ENCODE results near the gene COPG1.

COPG1 gene

DNA sequence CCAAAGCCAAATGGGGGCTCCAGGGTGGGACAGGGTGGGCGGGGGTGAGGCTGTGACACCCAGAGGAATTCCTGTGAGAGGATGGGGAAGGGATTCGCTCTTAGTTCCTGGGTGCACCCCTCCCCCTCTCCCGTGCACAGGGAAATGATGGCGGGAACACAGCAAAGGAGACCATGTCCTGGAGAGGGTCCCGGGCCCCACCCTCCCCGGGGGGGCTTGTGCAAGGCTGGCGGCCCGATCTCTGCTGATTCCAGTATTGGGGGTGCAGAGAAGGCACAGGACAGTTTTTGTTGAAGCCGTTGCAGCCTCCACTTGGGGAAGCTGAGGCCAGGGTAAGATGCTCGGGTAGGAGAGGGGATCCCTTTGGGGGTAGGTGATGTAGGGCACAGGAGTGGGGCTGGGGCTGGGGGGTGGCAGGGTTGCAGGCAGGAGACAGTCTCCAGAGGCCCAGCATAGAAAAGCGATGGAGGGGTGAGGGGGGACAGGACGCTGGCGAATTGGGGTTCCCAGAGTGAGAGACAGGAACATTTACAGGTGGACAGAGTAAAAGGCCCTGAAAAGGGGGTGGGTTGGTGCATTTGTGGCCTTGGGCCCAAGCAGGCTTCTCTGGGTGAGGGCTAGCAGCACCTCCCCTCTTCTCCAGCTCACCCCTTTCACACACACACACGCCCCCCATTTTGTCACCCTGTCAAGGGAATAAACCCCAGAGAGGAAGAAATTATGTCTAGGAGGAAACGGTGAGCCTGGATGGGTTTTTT lies 67.8 kb downstream of the COPG1 start:
- H2AFZ ChIP-seq (ENCODE audit: low read length): no peak overlapping the region
- no peak for TF ChIP-seq EZH2 (IDR thresholded peaks at IDR 0.05; ENCODE audit: borderline replicate concordance, low read length)
- TF ChIP-seq, protein P1, sequence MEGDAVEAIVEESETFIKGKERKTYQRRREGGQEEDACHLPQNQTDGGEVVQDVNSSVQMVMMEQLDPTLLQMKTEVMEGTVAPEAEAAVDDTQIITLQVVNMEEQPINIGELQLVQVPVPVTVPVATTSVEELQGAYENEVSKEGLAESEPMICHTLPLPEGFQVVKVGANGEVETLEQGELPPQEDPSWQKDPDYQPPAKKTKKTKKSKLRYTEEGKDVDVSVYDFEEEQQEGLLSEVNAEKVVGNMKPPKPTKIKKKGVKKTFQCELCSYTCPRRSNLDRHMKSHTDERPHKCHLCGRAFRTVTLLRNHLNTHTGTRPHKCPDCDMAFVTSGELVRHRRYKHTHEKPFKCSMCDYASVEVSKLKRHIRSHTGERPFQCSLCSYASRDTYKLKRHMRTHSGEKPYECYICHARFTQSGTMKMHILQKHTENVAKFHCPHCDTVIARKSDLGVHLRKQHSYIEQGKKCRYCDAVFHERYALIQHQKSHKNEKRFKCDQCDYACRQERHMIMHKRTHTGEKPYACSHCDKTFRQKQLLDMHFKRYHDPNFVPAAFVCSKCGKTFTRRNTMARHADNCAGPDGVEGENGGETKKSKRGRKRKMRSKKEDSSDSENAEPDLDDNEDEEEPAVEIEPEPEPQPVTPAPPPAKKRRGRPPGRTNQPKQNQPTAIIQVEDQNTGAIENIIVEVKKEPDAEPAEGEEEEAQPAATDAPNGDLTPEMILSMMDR (IDR thresholded peaks at IDR 0.05; ENCODE audit: low read length): no peak
- H3K79me2 ChIP-seq (ENCODE audit: insufficient read depth, low read length): no peaks in the 10 kb centered on the region
- H3K9ac ChIP-seq (ENCODE audit: low read length): peak overlapping the region; percentile 95
- no peaks in the 10 kb centered on the region for H3F3A ChIP-seq (ENCODE audit: insufficient read depth, low read length)
- no peaks in the 10 kb centered on the region for H3K27me3 ChIP-seq (ENCODE audit: insufficient read depth, low read length)
- peak overlapping the region; percentile 91 for H3K4me3 ChIP-seq (ENCODE audit: low read depth, low read length, poor library complexity, severe bottlenecking)
- H3K4me1 ChIP-seq (ENCODE audit: insufficient read depth, low read length, severe bottlenecking): peaks cover 26% of the 10 kb centered on the region
- peak overlapping the region; percentile 64 for H3K4me2 ChIP-seq (ENCODE audit: low read length)
- peaks cover 15% of the 10 kb centered on the region; the same call in 1 of the 2 replicates for H3K36me3 ChIP-seq (ENCODE audit: insufficient read depth, low read length)
- peak overlapping the region; percentile 89 for H3K27ac ChIP-seq (ENCODE audit: low read depth, low read length, poor library complexity, severe bottlenecking)
- H3K9me3 ChIP-seq (ENCODE audit: low read length): no peaks in the 10 kb centered on the region
- no peaks in the 10 kb centered on the region for H3K9me2 ChIP-seq (ENCODE audit: low read depth, low read length)
- H4K20me1 ChIP-seq (ENCODE audit: insufficient read depth, low read length): no peaks in the 10 kb centered on the region

DNA sequence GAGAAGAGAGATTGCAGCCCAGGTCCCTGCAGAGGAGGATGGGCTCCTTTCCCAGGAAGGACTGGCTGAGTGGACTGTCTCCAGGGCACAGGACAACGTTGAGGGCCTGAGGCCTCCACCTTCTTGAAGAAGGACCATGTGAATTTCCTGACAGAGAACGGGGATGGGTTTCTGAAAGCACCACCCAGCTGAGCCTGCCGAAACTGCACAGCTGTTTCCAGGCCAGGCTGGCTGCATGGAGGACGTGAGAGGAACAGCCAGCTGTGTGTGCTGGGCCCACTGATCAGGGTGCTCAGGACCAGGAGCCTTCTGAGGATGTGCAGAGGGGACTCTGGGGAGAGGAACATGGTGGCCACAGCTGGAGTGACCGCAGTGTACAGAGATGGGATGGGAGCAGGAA lies 68.4 kb downstream of the COPG1 start:
- Histone ChIP-seq H3K9me2 (ENCODE audit: low read depth, low read length) (no peaks in the 10 kb centered on the region), H4K20me1 (ENCODE audit: insufficient read depth, low read length) (no peaks in the 10 kb centered on the region), H3K27ac (ENCODE audit: low read depth, low read length, poor library complexity, severe bottlenecking) (peak overlapping the region; percentile 8), H3K27me3 (ENCODE audit: insufficient read depth, low read length) (no peaks in the 10 kb centered on the region), H3K4me2 (ENCODE audit: low read length) (peak overlapping the region; percentile 64; the same call in 1 of the 2 replicates), H3K9ac (ENCODE audit: low read length) (peak overlapping the region; percentile 95; the same call in 1 of the 2 replicates), H3K4me1 (ENCODE audit: insufficient read depth, low read length, severe bottlenecking) (peaks cover 26% of the 10 kb centered on the region), H3K4me3 (ENCODE audit: low read depth, low read length, poor library complexity, severe bottlenecking) (no peak overlapping the region), H3K79me2 (ENCODE audit: insufficient read depth, low read length) (no peaks in the 10 kb centered on the region), H3K36me3 (ENCODE audit: insufficient read depth, low read length) (peaks cover 15% of the 10 kb centered on the region; the same call in 1 of the 2 replicates), H2AFZ (ENCODE audit: low read length) (no peak overlapping the region), H3F3A (ENCODE audit: insufficient read depth, low read length) (no peaks in the 10 kb centered on the region), H3K9me3 (ENCODE audit: low read length) (no peaks in the 10 kb centered on the region)
- no peak for TF ChIP-seq EZH2 (IDR thresholded peaks at IDR 0.05; ENCODE audit: borderline replicate concordance, low read length)
- TF ChIP-seq, protein P1 (IDR thresholded peaks at IDR 0.05; ENCODE audit: low read length): no peak

- Histone ChIP-seq H3K9ac (ENCODE audit: low read length) (no peak overlapping the region), H3K4me2 (ENCODE audit: low read length) (no peak overlapping the region), H3K9me3 (ENCODE audit: low read length) (no peaks in the 10 kb centered on the region), H3K4me3 (ENCODE audit: low read depth, low read length, poor library complexity, severe bottlenecking) (no peak overlapping the region), H3K79me2 (ENCODE audit: insufficient read depth, low read length) (no peaks in the 10 kb centered on the region), H3K9me2 (ENCODE audit: low read depth, low read length) (no peaks in the 10 kb centered on the region), H3K27ac (ENCODE audit: low read depth, low read length, poor library complexity, severe bottlenecking) (no peak overlapping the region), H4K20me1 (ENCODE audit: insufficient read depth, low read length) (no peaks in the 10 kb centered on the region), H3K36me3 (ENCODE audit: insufficient read depth, low read length) (peaks cover 15% of the 10 kb centered on the region; the same call in 1 of the 2 replicates), H3K27me3 (ENCODE audit: insufficient read depth, low read length) (no peaks in the 10 kb centered on the region), H3K4me1 (ENCODE audit: insufficient read depth, low read length, severe bottlenecking) (peaks cover 23% of the 10 kb centered on the region), H3F3A (ENCODE audit: insufficient read depth, low read length) (no peaks in the 10 kb centered on the region), H2AFZ (ENCODE audit: low read length) (no peak overlapping the region)
- TF ChIP-seq, protein P1 (IDR thresholded peaks at IDR 0.05; ENCODE audit: low read length): no peak
- TF ChIP-seq EZH2 (IDR thresholded peaks at IDR 0.05; ENCODE audit: borderline replicate concordance, low read length): no peak
Measured at GRCh38 chr3:129318921-129319320, 69.5 kb downstream of the COPG1 start.

Measured in OCI-LY1 (cell line).